ENCODE measurements around the gene SPN.

DNA sequence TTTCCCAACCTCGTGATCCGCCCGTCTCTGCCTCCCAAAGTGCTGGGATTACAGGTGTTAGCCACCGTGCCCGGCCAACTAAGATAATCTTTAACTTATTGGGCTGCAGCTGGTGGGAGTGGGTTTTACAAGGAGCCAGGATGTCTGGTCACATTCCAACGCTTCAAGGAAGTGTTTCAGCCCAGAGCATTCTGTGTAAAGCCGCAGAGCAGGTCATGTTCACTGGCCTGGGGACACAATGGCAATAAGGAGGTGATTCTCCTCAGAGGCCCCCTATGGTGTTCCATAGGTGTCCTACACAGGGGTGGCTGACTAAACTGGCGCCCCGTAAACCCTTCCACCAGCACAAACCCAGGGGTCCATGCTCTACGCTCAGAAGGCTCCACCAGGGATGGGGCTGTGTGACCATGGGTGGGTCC lies 17.1 kb downstream of the SPN start:
- TF ChIP-seq, protein P1, sequence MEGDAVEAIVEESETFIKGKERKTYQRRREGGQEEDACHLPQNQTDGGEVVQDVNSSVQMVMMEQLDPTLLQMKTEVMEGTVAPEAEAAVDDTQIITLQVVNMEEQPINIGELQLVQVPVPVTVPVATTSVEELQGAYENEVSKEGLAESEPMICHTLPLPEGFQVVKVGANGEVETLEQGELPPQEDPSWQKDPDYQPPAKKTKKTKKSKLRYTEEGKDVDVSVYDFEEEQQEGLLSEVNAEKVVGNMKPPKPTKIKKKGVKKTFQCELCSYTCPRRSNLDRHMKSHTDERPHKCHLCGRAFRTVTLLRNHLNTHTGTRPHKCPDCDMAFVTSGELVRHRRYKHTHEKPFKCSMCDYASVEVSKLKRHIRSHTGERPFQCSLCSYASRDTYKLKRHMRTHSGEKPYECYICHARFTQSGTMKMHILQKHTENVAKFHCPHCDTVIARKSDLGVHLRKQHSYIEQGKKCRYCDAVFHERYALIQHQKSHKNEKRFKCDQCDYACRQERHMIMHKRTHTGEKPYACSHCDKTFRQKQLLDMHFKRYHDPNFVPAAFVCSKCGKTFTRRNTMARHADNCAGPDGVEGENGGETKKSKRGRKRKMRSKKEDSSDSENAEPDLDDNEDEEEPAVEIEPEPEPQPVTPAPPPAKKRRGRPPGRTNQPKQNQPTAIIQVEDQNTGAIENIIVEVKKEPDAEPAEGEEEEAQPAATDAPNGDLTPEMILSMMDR (IDR thresholded peaks at IDR 0.05): no peak
- no peak for TF ChIP-seq EP300 (IDR thresholded peaks at IDR 0.05)
- no peak for TF ChIP-seq POLR2AphosphoS5 (IDR thresholded peaks at IDR 0.05)
- TF ChIP-seq POLR2A (IDR thresholded peaks at IDR 0.05): no peak
